WTC11 (cell line): Measurements from ENCODE around the gene FAHD1. TPM values are rescaled to one million over a fixed set of nuclear protein-coding genes. Genes with fewer than 3 reads are reported as not detected.

Source experiments
- ATAC-seq: fragments of 200-7000 bp; cut with Tn5 transposase; 2 replicates; pipeline ENCODE4 v1.10.0; 2021; ENCODE audit warnings: mild to moderate bottlenecking, moderate library complexity
- CTCF ChIA-PET: fragments of 300-600 bp; sonication (Branson Sonifier 250); formaldehyde crosslinking; loops from one replicate; lab custom pipeline; 2021; ENCODE audit warnings: antibody characterized with exemption; lab: Charles Lee
- POLR2A ChIA-PET: fragments of 350-600 bp; sonication (Branson Sonifier 250); formaldehyde crosslinking; loops from one replicate; lab custom pipeline; 2021; ENCODE audit warnings: antibody characterized with exemption; lab: Charles Lee
- DNase-seq: peaks from one replicate; pipeline ENCODE4 v3.0.0; 2021; ENCODE audit warnings: low spot score
- H3K27ac Mint-ChIP-seq: 2 replicates; pipeline ENCODE4 v1.8.0; 2021; ENCODE audit warnings: mixed read lengths
- H3K27me3 Mint-ChIP-seq: 2 replicates; pipeline ENCODE4 v1.8.0; 2021; ENCODE audit warnings: low read depth, mild to moderate bottlenecking, moderate library complexity, mixed read lengths
- H3K36me3 Mint-ChIP-seq: 2 replicates; pipeline ENCODE4 v1.8.0; 2021; ENCODE audit warnings: mixed read lengths
- H3K4me1 Mint-ChIP-seq: 2 replicates; pipeline ENCODE4 v1.8.0; 2022; ENCODE audit warnings: mixed read lengths
- H3K4me3 Mint-ChIP-seq: 2 replicates; pipeline ENCODE4 v1.8.0; 2021; ENCODE audit warnings: mild to moderate bottlenecking, moderate library complexity, mixed read lengths
- H3K9me3 Mint-ChIP-seq: 2 replicates; pipeline ENCODE4 v1.8.0; 2021; ENCODE audit warnings: mixed read lengths
- ATF1 ChIP-seq: sonication (generic); formaldehyde crosslinking; IDR thresholded peaks from 2 replicates; pipeline ENCODE4 v1.8.1; 2023; ENCODE audit warnings: mild to moderate bottlenecking, moderate library complexity, missing genetic modification reagents
- ETV6 ChIP-seq: sonication (generic); formaldehyde crosslinking; IDR thresholded peaks from 2 replicates; pipeline ENCODE4 v1.8.1; 2022; ENCODE audit warnings: mild to moderate bottlenecking, missing genetic modification reagents
- FOXJ3 ChIP-seq: sonication (generic); formaldehyde crosslinking; IDR thresholded peaks from 2 replicates; pipeline ENCODE4 v1.9.0; 2021; ENCODE audit warnings: missing genetic modification reagents, mild to moderate bottlenecking, borderline replicate concordance
- MXD4 ChIP-seq: fragments of 250-450 bp; sonication (Bioruptor Pico); IDR thresholded peaks from 2 replicates; pipeline ENCODE4 v1.8.0; 2021; ENCODE audit warnings: mild to moderate bottlenecking, moderate library complexity, borderline replicate concordance
- MYBL2 ChIP-seq: sonication (generic); formaldehyde crosslinking; IDR thresholded peaks from 2 replicates; pipeline ENCODE4 v1.8.1; 2023; ENCODE audit warnings: mild to moderate bottlenecking, moderate library complexity, missing genetic modification reagents
- NFYB ChIP-seq: sonication (generic); formaldehyde crosslinking; conservative IDR thresholded peaks from 2 replicates; pipeline ENCODE4 v1.8.0; 2022; ENCODE audit warnings: low read depth, missing genetic modification reagents
- SOX15 ChIP-seq: fragments of 250-450 bp; sonication (Bioruptor Pico); IDR thresholded peaks from 2 replicates; pipeline ENCODE4 v1.9.0; 2021; ENCODE audit warnings: mild to moderate bottlenecking
- SP1 ChIP-seq: sonication (generic); formaldehyde crosslinking; conservative IDR thresholded peaks from 2 replicates; pipeline ENCODE4 v1.8.1; 2022; ENCODE audit warnings: missing genetic modification reagents
- TEAD1 ChIP-seq: sonication (generic); formaldehyde crosslinking; IDR thresholded peaks from 2 replicates; pipeline ENCODE4 v1.8.0; 2022; ENCODE audit warnings: mild to moderate bottlenecking, missing genetic modification reagents
- TEAD4 ChIP-seq: sonication (generic); formaldehyde crosslinking; IDR thresholded peaks from 2 replicates; pipeline ENCODE4 v1.8.0; 2022; ENCODE audit warnings: mild to moderate bottlenecking, missing genetic modification reagents
- ZNF121 ChIP-seq: sonication (generic); formaldehyde crosslinking; IDR thresholded peaks from 2 replicates; pipeline ENCODE4 v1.8.0; 2023; ENCODE audit warnings: missing genetic modification reagents
- ZNF232 ChIP-seq: sonication (generic); formaldehyde crosslinking; IDR thresholded peaks from 2 replicates; pipeline ENCODE4 v1.8.0; 2022; ENCODE audit warnings: mild to moderate bottlenecking, missing genetic modification reagents
- ZNF317 ChIP-seq: sonication (generic); formaldehyde crosslinking; IDR thresholded peaks from 2 replicates; pipeline ENCODE4 v1.8.1; 2023; ENCODE audit warnings: low read depth, mild to moderate bottlenecking, moderate library complexity, missing genetic modification reagents, borderline replicate concordance
- total RNA-seq: library from RNA; stranded (reverse); gene quantifications from 3 replicates; pipeline ENCODE4 v1.2.3, GENCODE V29; 2021
- TF ChIP-seq, protein P1 (sequence below): sonication (generic); formaldehyde crosslinking; conservative IDR thresholded peaks from 2 replicates; pipeline ENCODE4 v1.8.1; 2023; ENCODE audit warnings: mild to moderate bottlenecking, low read depth, missing genetic modification reagents, moderate library complexity
- TF ChIP-seq, protein P2 (sequence below): sonication (generic); formaldehyde crosslinking; IDR thresholded peaks from 2 replicates; pipeline ENCODE4 v1.8.0; 2022; ENCODE audit warnings: mild to moderate bottlenecking, missing genetic modification reagents
- TF ChIP-seq, protein P3 (sequence below): sonication (generic); formaldehyde crosslinking; IDR thresholded peaks from 2 replicates; pipeline ENCODE4 v1.8.1; 2023; ENCODE audit warnings: mild to moderate bottlenecking, missing genetic modification reagents
- TF ChIP-seq, protein P4 (sequence below): sonication (generic); formaldehyde crosslinking; IDR thresholded peaks from 2 replicates; pipeline ENCODE4 v1.8.1; 2022; ENCODE audit warnings: low read depth, missing genetic modification reagents, borderline replicate concordance
- TF ChIP-seq, protein P5 (sequence below): sonication (generic); formaldehyde crosslinking; IDR thresholded peaks from 2 replicates; pipeline ENCODE4 v1.8.1; 2023; ENCODE audit warnings: mild to moderate bottlenecking, missing genetic modification reagents
- TF ChIP-seq, protein P6 (sequence below): sonication (generic); formaldehyde crosslinking; IDR thresholded peaks from 2 replicates; pipeline ENCODE4 v1.8.1; 2023; ENCODE audit warnings: mild to moderate bottlenecking, missing genetic modification reagents, borderline replicate concordance
- TF ChIP-seq, protein P7 (sequence below): sonication (generic); formaldehyde crosslinking; IDR thresholded peaks from 2 replicates; pipeline ENCODE4 v1.8.0; 2023; ENCODE audit warnings: missing genetic modification reagents, mild to moderate bottlenecking, borderline replicate concordance

FAHD1 gene
- total RNA-seq, 1 experiment from 2014 or later: 14.3 TPM

DNA sequence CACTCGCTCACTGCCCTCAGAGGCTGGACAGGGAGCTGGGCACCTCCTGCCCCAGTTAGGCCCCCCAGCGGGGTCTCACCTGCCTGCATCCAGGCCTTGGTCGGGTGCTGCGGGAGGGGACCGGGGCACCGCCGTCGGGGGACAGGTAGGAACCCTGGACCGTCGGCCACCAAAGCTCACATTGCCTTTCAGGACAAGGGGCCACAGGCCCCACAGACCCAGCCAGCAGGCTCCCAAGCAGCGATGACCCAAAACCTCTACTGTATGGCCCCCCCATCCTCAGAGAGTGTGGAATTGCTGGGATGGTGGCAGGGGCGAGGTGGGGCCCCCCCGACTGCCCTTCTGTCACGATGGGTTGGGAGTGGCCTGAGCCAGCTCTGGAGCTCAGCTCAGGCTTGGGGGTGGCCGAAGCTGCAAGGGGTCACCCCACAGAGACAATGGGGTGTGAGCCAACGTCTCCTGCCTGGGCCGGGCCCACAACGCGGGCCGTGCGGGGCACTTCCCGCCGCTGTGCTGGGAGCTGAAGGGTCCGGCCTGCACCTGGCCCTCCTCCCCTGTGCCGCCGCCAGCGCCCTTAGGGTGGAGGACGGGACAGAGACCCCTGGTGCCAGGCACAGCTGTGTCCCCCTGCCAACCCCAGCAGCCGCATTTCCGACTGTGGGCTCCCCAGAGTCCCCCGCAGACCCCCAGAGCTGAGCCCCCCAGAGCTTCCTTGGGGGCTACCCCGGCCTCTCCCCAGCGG is 34.0 kb upstream of the FAHD1 start:
- peaks cover 11% of the 10 kb centered on the region for H3K36me3 Mint-ChIP-seq
- H3K4me3 Mint-ChIP-seq: no peak overlapping the region
- ChIA-PET POLR2A (interaction anchor here (0.9 to 1.2 kb wide), 2 partner anchors 10 to 35 kb away, joined by 3 read pairs; partner anchors contain the start of genes NUBP2 and SPSB3), CTCF (interaction anchor here (1.0 to 1.6 kb wide), 2 partner anchors 30 to 131 kb away, joined by 3 to 5 read pairs; no protein-coding TSS in a partner anchor)
- no peaks in the 10 kb centered on the region for H3K4me1 Mint-ChIP-seq
- ATAC-seq: no peak
- no peak for TF ChIP-seq MYBL2 (CRISPR knock-in tag)
- TF ChIP-seq, protein P1, sequence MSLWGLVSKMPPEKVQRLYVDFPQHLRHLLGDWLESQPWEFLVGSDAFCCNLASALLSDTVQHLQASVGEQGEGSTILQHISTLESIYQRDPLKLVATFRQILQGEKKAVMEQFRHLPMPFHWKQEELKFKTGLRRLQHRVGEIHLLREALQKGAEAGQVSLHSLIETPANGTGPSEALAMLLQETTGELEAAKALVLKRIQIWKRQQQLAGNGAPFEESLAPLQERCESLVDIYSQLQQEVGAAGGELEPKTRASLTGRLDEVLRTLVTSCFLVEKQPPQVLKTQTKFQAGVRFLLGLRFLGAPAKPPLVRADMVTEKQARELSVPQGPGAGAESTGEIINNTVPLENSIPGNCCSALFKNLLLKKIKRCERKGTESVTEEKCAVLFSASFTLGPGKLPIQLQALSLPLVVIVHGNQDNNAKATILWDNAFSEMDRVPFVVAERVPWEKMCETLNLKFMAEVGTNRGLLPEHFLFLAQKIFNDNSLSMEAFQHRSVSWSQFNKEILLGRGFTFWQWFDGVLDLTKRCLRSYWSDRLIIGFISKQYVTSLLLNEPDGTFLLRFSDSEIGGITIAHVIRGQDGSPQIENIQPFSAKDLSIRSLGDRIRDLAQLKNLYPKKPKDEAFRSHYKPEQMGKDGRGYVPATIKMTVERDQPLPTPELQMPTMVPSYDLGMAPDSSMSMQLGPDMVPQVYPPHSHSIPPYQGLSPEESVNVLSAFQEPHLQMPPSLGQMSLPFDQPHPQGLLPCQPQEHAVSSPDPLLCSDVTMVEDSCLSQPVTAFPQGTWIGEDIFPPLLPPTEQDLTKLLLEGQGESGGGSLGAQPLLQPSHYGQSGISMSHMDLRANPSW (CRISPR knock-in tag): no peak
- TF ChIP-seq, protein P2, sequence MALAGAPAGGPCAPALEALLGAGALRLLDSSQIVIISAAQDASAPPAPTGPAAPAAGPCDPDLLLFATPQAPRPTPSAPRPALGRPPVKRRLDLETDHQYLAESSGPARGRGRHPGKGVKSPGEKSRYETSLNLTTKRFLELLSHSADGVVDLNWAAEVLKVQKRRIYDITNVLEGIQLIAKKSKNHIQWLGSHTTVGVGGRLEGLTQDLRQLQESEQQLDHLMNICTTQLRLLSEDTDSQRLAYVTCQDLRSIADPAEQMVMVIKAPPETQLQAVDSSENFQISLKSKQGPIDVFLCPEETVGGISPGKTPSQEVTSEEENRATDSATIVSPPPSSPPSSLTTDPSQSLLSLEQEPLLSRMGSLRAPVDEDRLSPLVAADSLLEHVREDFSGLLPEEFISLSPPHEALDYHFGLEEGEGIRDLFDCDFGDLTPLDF (CRISPR knock-in tag): no peak
- TF ChIP-seq, protein P3, sequence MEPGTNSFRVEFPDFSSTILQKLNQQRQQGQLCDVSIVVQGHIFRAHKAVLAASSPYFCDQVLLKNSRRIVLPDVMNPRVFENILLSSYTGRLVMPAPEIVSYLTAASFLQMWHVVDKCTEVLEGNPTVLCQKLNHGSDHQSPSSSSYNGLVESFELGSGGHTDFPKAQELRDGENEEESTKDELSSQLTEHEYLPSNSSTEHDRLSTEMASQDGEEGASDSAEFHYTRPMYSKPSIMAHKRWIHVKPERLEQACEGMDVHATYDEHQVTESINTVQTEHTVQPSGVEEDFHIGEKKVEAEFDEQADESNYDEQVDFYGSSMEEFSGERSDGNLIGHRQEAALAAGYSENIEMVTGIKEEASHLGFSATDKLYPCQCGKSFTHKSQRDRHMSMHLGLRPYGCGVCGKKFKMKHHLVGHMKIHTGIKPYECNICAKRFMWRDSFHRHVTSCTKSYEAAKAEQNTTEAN (CRISPR knock-in tag): no peak
- TF ChIP-seq, protein P4, sequence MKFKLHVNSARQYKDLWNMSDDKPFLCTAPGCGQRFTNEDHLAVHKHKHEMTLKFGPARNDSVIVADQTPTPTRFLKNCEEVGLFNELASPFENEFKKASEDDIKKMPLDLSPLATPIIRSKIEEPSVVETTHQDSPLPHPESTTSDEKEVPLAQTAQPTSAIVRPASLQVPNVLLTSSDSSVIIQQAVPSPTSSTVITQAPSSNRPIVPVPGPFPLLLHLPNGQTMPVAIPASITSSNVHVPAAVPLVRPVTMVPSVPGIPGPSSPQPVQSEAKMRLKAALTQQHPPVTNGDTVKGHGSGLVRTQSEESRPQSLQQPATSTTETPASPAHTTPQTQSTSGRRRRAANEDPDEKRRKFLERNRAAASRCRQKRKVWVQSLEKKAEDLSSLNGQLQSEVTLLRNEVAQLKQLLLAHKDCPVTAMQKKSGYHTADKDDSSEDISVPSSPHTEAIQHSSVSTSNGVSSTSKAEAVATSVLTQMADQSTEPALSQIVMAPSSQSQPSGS (CRISPR knock-in tag): no peak
- TF ChIP-seq ZNF232 (CRISPR knock-in tag): no peak
- TF ChIP-seq ZNF317 (CRISPR knock-in tag): no peak
- no peak for TF ChIP-seq FOXJ3
- no peak for TF ChIP-seq SP1
- TF ChIP-seq MXD4: no peak
- TF ChIP-seq ETV6 (CRISPR knock-in tag): no peak
- TF ChIP-seq, protein P5, sequence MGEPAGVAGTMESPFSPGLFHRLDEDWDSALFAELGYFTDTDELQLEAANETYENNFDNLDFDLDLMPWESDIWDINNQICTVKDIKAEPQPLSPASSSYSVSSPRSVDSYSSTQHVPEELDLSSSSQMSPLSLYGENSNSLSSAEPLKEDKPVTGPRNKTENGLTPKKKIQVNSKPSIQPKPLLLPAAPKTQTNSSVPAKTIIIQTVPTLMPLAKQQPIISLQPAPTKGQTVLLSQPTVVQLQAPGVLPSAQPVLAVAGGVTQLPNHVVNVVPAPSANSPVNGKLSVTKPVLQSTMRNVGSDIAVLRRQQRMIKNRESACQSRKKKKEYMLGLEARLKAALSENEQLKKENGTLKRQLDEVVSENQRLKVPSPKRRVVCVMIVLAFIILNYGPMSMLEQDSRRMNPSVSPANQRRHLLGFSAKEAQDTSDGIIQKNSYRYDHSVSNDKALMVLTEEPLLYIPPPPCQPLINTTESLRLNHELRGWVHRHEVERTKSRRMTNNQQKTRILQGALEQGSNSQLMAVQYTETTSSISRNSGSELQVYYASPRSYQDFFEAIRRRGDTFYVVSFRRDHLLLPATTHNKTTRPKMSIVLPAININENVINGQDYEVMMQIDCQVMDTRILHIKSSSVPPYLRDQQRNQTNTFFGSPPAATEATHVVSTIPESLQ (CRISPR knock-in tag): no peak
- TF ChIP-seq, protein P6, sequence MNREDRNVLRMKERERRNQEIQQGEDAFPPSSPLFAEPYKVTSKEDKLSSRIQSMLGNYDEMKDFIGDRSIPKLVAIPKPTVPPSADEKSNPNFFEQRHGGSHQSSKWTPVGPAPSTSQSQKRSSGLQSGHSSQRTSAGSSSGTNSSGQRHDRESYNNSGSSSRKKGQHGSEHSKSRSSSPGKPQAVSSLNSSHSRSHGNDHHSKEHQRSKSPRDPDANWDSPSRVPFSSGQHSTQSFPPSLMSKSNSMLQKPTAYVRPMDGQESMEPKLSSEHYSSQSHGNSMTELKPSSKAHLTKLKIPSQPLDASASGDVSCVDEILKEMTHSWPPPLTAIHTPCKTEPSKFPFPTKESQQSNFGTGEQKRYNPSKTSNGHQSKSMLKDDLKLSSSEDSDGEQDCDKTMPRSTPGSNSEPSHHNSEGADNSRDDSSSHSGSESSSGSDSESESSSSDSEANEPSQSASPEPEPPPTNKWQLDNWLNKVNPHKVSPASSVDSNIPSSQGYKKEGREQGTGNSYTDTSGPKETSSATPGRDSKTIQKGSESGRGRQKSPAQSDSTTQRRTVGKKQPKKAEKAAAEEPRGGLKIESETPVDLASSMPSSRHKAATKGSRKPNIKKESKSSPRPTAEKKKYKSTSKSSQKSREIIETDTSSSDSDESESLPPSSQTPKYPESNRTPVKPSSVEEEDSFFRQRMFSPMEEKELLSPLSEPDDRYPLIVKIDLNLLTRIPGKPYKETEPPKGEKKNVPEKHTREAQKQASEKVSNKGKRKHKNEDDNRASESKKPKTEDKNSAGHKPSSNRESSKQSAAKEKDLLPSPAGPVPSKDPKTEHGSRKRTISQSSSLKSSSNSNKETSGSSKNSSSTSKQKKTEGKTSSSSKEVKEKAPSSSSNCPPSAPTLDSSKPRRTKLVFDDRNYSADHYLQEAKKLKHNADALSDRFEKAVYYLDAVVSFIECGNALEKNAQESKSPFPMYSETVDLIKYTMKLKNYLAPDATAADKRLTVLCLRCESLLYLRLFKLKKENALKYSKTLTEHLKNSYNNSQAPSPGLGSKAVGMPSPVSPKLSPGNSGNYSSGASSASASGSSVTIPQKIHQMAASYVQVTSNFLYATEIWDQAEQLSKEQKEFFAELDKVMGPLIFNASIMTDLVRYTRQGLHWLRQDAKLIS: no peak
- TF ChIP-seq ZNF121 (CRISPR knock-in tag): no peak
- no peak for TF ChIP-seq TEAD1
- no peak for TF ChIP-seq TEAD4 (CRISPR knock-in tag)
- TF ChIP-seq NFYB (CRISPR knock-in tag): no peak
- TF ChIP-seq ATF1 (CRISPR knock-in tag): no peak
- no peak for TF ChIP-seq SOX15 (CRISPR knock-in tag)
- TF ChIP-seq, protein P7, sequence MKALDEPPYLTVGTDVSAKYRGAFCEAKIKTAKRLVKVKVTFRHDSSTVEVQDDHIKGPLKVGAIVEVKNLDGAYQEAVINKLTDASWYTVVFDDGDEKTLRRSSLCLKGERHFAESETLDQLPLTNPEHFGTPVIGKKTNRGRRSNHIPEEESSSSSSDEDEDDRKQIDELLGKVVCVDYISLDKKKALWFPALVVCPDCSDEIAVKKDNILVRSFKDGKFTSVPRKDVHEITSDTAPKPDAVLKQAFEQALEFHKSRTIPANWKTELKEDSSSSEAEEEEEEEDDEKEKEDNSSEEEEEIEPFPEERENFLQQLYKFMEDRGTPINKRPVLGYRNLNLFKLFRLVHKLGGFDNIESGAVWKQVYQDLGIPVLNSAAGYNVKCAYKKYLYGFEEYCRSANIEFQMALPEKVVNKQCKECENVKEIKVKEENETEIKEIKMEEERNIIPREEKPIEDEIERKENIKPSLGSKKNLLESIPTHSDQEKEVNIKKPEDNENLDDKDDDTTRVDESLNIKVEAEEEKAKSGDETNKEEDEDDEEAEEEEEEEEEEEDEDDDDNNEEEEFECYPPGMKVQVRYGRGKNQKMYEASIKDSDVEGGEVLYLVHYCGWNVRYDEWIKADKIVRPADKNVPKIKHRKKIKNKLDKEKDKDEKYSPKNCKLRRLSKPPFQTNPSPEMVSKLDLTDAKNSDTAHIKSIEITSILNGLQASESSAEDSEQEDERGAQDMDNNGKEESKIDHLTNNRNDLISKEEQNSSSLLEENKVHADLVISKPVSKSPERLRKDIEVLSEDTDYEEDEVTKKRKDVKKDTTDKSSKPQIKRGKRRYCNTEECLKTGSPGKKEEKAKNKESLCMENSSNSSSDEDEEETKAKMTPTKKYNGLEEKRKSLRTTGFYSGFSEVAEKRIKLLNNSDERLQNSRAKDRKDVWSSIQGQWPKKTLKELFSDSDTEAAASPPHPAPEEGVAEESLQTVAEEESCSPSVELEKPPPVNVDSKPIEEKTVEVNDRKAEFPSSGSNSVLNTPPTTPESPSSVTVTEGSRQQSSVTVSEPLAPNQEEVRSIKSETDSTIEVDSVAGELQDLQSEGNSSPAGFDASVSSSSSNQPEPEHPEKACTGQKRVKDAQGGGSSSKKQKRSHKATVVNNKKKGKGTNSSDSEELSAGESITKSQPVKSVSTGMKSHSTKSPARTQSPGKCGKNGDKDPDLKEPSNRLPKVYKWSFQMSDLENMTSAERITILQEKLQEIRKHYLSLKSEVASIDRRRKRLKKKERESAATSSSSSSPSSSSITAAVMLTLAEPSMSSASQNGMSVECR: no peak
- no peak overlapping the region for H3K27ac Mint-ChIP-seq
- no peaks in the 10 kb centered on the region; the same call in 1 of the 2 replicates for H3K27me3 Mint-ChIP-seq
- DNase-seq: no peak
- peaks cover 11% of the 10 kb centered on the region for H3K9me3 Mint-ChIP-seq
